PC-9 (cell line): ENCODE data around the gene CMTM7.
"Not testable (repeated sequence)": the region's sequence is repeated elsewhere in the genome, so short reads cannot be mapped to it uniquely, and the experiment has no call there.

Experiments used
- CTCF ChIP-seq: fragments of 200-600 bp; sonication (generic); conservative IDR thresholded peaks from 2 replicates; pipeline ENCODE4 v1.6.1; 2017; ENCODE audit warnings: mixed run types, antibody characterized with exemption, mild to moderate bottlenecking, moderate library complexity
- EZH2 ChIP-seq: fragments of 200-600 bp; sonication (generic); IDR thresholded peaks from 2 replicates; pipeline ENCODE4 v1.8.0; 2017; ENCODE audit warnings: antibody characterized with exemption, low read depth

- not testable (repeated sequence) for TF ChIP-seq CTCF, EZH2
Measured at GRCh38 chr3:32389577-32389976, 2.1 kb upstream of the CMTM7 start.
